GM23338 (cell line): ENCODE results near the gene RNF175.

ENCODE experiments used
- CREB1 ChIP-seq: fragments of 250-450 bp; sonication (Bioruptor Pico); IDR thresholded peaks from 2 replicates; pipeline ENCODE4 v1.5.0; 2020; ENCODE audit warnings: low read depth, mild to moderate bottlenecking, moderate library complexity
- CTCF ChIP-seq, 2 experiments: fragments of 200-600 bp in 1 of 2; sonication (generic) in 1 of 2; conservative IDR thresholded peaks; 2 replicates each; pipeline versions ENCODE4 v1.5.1 to v1.6.1; 2016 to 2017; ENCODE audit warnings: antibody characterized with exemption in 2 of 2, low read depth in 2 of 2, mild to moderate bottlenecking in 2 of 2, moderate library complexity in 1 of 2
- EZH2 ChIP-seq: fragments of 200-600 bp; sonication (generic); IDR thresholded peaks from one replicate; pipeline ENCODE4 v1.8.0; 2017; ENCODE audit warnings: antibody characterized with exemption, mild to moderate bottlenecking, low read depth; ENCODE audit not compliant: unreplicated experiment

- TF ChIP-seq CTCF (conservative IDR thresholded peaks at IDR 0.05; ENCODE audit: low read depth in 2 of 2) (no peak), EZH2 (no peak), CREB1 (CRISPR knock-in tag) (no peak)
Measured at GRCh38 chr4:153794006-153794405, 34.2 kb upstream of the RNF175 start.
